Myocyte (in vitro differentiated cells): ENCODE results near the gene RPL35A. TPM values are rescaled to one million over a fixed set of nuclear protein-coding genes. Genes with fewer than 3 reads are reported as not detected.
"Not testable (repeated sequence)": the region's sequence is repeated elsewhere in the genome, so short reads cannot be mapped to it uniquely, and the experiment has no call there.

Experiments used
- DNase-seq: peaks from one replicate; pipeline ENCODE4 v3.0.0-alpha.2; 2012; ENCODE audit warnings: low read depth
- polyA plus RNA-seq: library from polyadenylated mRNA; unstranded; fragments of >200 nt; gene quantifications from one replicate; pipeline ENCODE4 v1.2.1, GENCODE V29; 2012; ENCODE audit warnings: missing spikeins
- total RNA-seq: library from RNA; depleted of rRNA; stranded (reverse); fragments of >200 nt; gene quantifications from 2 replicates; pipeline ENCODE4 v1.2.3, GENCODE V29; 2014

Gene RPL35A
- total RNA-seq: 553 and 684 TPM in 2 replicates
- 1,341 TPM for polyA plus RNA-seq

GRCh38 chr3:197949778-197950676 is at the start of gene RPL35A:
TSS of gene RPL35A (plus strand) at chr3:197950190. CDS start at chr3:197950968, 778 bp downstream.
- DNase-seq: peak; percentile 97

- DNase-seq: no peak
Measured at GRCh38 chr3:197901626-197902025, 48.4 kb upstream of the RPL35A start.

- DNase-seq: peak; percentile 94
Measured at GRCh38 chr3:197906023-197906849, 43.8 kb upstream of the RPL35A start.

GRCh38 chr3:197906850-197907187 is 43.2 kb upstream of the RPL35A start:
- no peak for DNase-seq

GRCh38 chr3:197907196-197907595 is 42.8 kb upstream of the RPL35A start:
- no peak for DNase-seq

- DNase-seq: not testable (repeated sequence)
Measured at GRCh38 chr3:197908550-197908949, 41.4 kb upstream of the RPL35A start.

- DNase-seq: no peak
Measured at GRCh38 chr3:197908957-197909701, 40.9 kb upstream of the RPL35A start.

- no peak for DNase-seq
Measured at GRCh38 chr3:197912741-197913476, 37.1 kb upstream of the RPL35A start.

GRCh38 chr3:197913641-197914380 is 36.2 kb upstream of the RPL35A start:
- no peak for DNase-seq

GRCh38 chr3:197921429-197922275 is 28.3 kb upstream of the RPL35A start:
- not testable (repeated sequence) for DNase-seq

GRCh38 chr3:197926418-197926817 is 23.6 kb upstream of the RPL35A start:
- no peak for DNase-seq

- not testable (repeated sequence) for DNase-seq
Measured at GRCh38 chr3:197927578-197927977, 22.4 kb upstream of the RPL35A start.

- no peak for DNase-seq
Measured at GRCh38 chr3:197936819-197937384, 13.1 kb upstream of the RPL35A start.

- no peak for DNase-seq
Measured at GRCh38 chr3:197940745-197941384, 9.1 kb upstream of the RPL35A start.

GRCh38 chr3:197942956-197943556 is 6.9 kb upstream of the RPL35A start:
- peak; percentile 57 for DNase-seq

GRCh38 chr3:197949191-197949777 is 706 bp upstream of the RPL35A start:
- DNase-seq: no peak

- DNase-seq: no peak
Measured at GRCh38 chr3:197950677-197951061, 679 bp downstream of the RPL35A start.
